ENCODE results near the gene IL17B.

DNA sequence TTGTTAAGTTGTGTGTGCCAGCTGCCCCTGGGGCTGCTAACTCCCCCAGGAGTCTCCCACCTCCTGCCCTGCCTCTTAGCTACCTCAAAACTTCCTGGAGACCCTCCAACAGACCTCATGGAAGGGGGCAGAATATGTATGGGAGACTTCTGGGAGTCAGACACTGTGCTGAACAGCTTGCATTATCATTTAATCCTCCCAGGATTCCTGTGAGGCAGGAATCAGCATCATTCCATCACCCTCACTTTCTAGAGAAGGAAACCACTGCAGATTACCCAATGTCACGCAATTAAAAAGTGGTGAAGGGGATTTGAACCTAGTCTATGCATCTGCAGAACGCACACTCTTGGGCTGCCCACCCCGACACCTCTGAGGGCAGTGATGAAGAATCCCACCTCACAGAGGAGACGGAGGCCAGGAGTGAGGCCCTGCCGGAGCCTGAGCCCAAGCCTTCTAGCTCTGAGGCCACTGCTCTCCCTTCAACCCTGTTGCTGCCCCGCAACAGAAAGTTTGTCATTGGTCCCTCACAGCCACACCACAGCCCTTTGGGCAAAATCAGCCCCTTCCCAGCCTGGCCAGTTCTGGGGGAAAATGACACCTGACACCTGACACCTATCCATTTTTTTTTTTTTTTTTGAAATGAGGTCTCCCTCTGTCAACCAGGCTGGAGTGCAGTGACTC is 30.3 kb upstream of the IL17B start:
- TF ChIP-seq, protein P1, sequence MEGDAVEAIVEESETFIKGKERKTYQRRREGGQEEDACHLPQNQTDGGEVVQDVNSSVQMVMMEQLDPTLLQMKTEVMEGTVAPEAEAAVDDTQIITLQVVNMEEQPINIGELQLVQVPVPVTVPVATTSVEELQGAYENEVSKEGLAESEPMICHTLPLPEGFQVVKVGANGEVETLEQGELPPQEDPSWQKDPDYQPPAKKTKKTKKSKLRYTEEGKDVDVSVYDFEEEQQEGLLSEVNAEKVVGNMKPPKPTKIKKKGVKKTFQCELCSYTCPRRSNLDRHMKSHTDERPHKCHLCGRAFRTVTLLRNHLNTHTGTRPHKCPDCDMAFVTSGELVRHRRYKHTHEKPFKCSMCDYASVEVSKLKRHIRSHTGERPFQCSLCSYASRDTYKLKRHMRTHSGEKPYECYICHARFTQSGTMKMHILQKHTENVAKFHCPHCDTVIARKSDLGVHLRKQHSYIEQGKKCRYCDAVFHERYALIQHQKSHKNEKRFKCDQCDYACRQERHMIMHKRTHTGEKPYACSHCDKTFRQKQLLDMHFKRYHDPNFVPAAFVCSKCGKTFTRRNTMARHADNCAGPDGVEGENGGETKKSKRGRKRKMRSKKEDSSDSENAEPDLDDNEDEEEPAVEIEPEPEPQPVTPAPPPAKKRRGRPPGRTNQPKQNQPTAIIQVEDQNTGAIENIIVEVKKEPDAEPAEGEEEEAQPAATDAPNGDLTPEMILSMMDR (IDR thresholded peaks at IDR 0.05) = no peak
- TF ChIP-seq POLR2A (IDR thresholded peaks at IDR 0.05) = no peak

Data from adrenal gland (tissue), 5 donors.